Uterus (tissue), 4 donors: ENCODE data around the gene PDIA3. TPM values are rescaled to one million over a fixed set of nuclear protein-coding genes. Genes with fewer than 3 reads are reported as not detected.

ENCODE experiments used
- DNase-seq, 2 donors: peaks; one replicate each; pipeline ENCODE4 v3.0.0-alpha.2; 2019 to 2020
- H3K27ac ChIP-seq, 2 donors: fragments of 200-600 bp; sonication (generic); 1 replicate in 1 of 2; 2 replicates in 1 of 2; pipeline ENCODE4 v1.5.1; 2016 to 2018
- H3K27me3 ChIP-seq, 2 donors: fragments of 200-600 bp; sonication (generic); one replicate each; pipeline ENCODE4 v1.5.1; 2018 to 2019; ENCODE audit warnings: control low read depth in 1 of 2
- H3K36me3 ChIP-seq, 2 donors: fragments of 200-600 bp; sonication (generic); one replicate each; pipeline ENCODE4 v1.5.1; 2019; ENCODE audit warnings: control low read depth in 1 of 2
- H3K4me1 ChIP-seq, 2 donors: fragments of 200-600 bp; sonication (generic); one replicate each; pipeline ENCODE4 v1.5.1; 2018 to 2019; ENCODE audit warnings: control low read depth in 1 of 2
- H3K4me3 ChIP-seq, 2 donors: fragments of 200-600 bp; sonication (generic); 1 replicate in 1 of 2; 2 replicates in 1 of 2; pipeline ENCODE4 v1.5.1; 2018 to 2019; ENCODE audit warnings: mild to moderate bottlenecking in 1 of 2
- H3K9me3 ChIP-seq, 2 donors: fragments of 200-600 bp; sonication (generic); one replicate each; pipeline ENCODE4 v1.5.1; 2019; ENCODE audit warnings: control low read depth in 1 of 2
- CTCF ChIP-seq, 4 experiments: fragments of 200-600 bp in 2 of 4; fragments of 450-650 bp in 2 of 4; sonication (generic) in 2 of 4; IDR thresholded peaks; one replicate each; pipeline ENCODE4 v1.5.1; 2016 to 2019; ENCODE audit warnings: antibody characterized with exemption in 4 of 4, mild to moderate bottlenecking in 2 of 4, moderate library complexity in 1 of 4
- POLR2A ChIP-seq, 2 donors: fragments of 450-650 bp; IDR thresholded peaks; one replicate each; pipeline ENCODE4 v1.6.1; 2016; ENCODE audit warnings: antibody characterized with exemption in 2 of 2, mild to moderate bottlenecking in 1 of 2, moderate library complexity in 1 of 2
- intact Hi-C: fragments of 100-400 bp; cut with DNase I; formaldehyde crosslinking; loops from one replicate; pipeline ENCODE4 v1.15.1; 2023; ENCODE audit warnings: low total_unique reads
- total RNA-seq, 4 donors: library from RNA; depleted of rRNA in 3 of 4; stranded (reverse); fragments of >200 nt in 3 of 4; gene quantifications; one replicate each; pipeline versions ENCODE4 v1.1.0 to v1.2.4, GENCODE V29; 2014 to 2023
- donor health status: DM: yes; HTN: yes; CAD: no.

Gene PDIA3
- total RNA-seq, 4 donors from 2014 or later, result 82.6 to 264 (median 188) TPM

GRCh38 chr15:43777267-43777914, 31.2 kb downstream of the PDIA3 start:
- no peaks in the 10 kb centered on the region for H3K4me1 ChIP-seq
- peak; percentile 74 to 79 for DNase-seq
- TF ChIP-seq CTCF (IDR thresholded peaks at IDR 0.05) (peak; percentile 61 to 81 (median 77)), POLR2A (IDR thresholded peaks at IDR 0.05) (peak in 1 of 2 donors; percentile 6)
- intact Hi-C loops, result no loop called here
- H3K4me3 ChIP-seq, result peak overlapping the region; percentile 51 to 65
- H3K27ac ChIP-seq, result peak overlapping the region; percentile 88 to 90
- H3K27me3 ChIP-seq, result no peaks in the 10 kb centered on the region
- H3K36me3 ChIP-seq, result no peaks in the 10 kb centered on the region
- no peaks in the 10 kb centered on the region for H3K9me3 ChIP-seq

GRCh38 chr15:43779016-43779415, 32.8 kb downstream of the PDIA3 start:
- Histone ChIP-seq H3K4me3 (no peak overlapping the region), H3K9me3 (no peaks in the 10 kb centered on the region), H3K27ac (no peak overlapping the region), H3K4me1 (no peaks in the 10 kb centered on the region), H3K27me3 (no peaks in the 10 kb centered on the region), H3K36me3 (no peaks in the 10 kb centered on the region)
- no peak for TF ChIP-seq CTCF (IDR thresholded peaks at IDR 0.05)
- TF ChIP-seq POLR2A (IDR thresholded peaks at IDR 0.05), result no peak
- intact Hi-C loops, result no loop called here
- no peak for DNase-seq

- intact Hi-C loops, result no loop called here
- Histone ChIP-seq H3K4me1 (peaks cover 4 to 14% of the 10 kb centered on the region in 2 donors), H3K27ac (no peak overlapping the region), H3K36me3 (no peaks in the 10 kb centered on the region), H3K9me3 (no peaks in the 10 kb centered on the region), H3K27me3 (no peaks in the 10 kb centered on the region), H3K4me3 (no peak overlapping the region)
- DNase-seq, result no peak
- TF ChIP-seq CTCF (IDR thresholded peaks at IDR 0.05) (no peak), POLR2A (IDR thresholded peaks at IDR 0.05) (no peak)
These were observed 43.2 kb downstream of the PDIA3 start for GRCh38 chr15:43789409-43789808.

GRCh38 chr15:43791993-43792760, 45.9 kb downstream of the PDIA3 start, which contains the start of gene SERF2:
TSS of gene SERF2 (plus strand) at chr15:43792320. CDS start at chr15:43792377, 57 bp downstream.
- TF ChIP-seq CTCF (IDR thresholded peaks at IDR 0.05) (no peak), POLR2A (IDR thresholded peaks at IDR 0.05) (peak; percentile 98 to 99)
- Histone ChIP-seq H3K4me3 (peak within 1 kb of the TSS; percentile 85 to 98), H3K9me3 (no peaks in the 10 kb centered on the region)

More at GRCh38 chr15:43791993-43792760, 45.9 kb downstream of the PDIA3 start, which contains the start of gene SERF2:
- H3K27ac ChIP-seq, result peak within 1 kb of the TSS; percentile 97
- intact Hi-C loops, result no loop called here
- no peaks in the 10 kb centered on the region for H3K27me3 ChIP-seq
- no peaks in the 10 kb centered on the region for H3K36me3 ChIP-seq
- H3K4me1 ChIP-seq, result peaks cover 4 to 20% of the 10 kb centered on the region in 2 donors
- peak; percentile 100 for DNase-seq
